GM18499 (cell line): Measurements from ENCODE around the gene MGST2.

Source experiments
- ATAC-seq: cut with Tn5 transposase; IDR thresholded peaks from one replicate; pipeline ENCODE4 v1.9.1; 2021; ENCODE audit warnings: moderate number of reproducible peaks; ENCODE audit not compliant: insufficient read depth, unreplicated experiment

MGST2 gene

GRCh38 chr4:139668658-139669201, 3.1 kb downstream of the MGST2 start:
- ATAC-seq: no peak

GRCh38 chr4:139669335-139669734, 3.7 kb downstream of the MGST2 start:
- ATAC-seq: no peak

GRCh38 chr4:139669890-139670289, 4.3 kb downstream of the MGST2 start:
- ATAC-seq: no peak

GRCh38 chr4:139670775-139671174, 5.2 kb downstream of the MGST2 start:
- ATAC-seq: no peak

- no peak for ATAC-seq
Observed at GRCh38 chr4:139672215-139672614, 6.6 kb downstream of the MGST2 start.

- ATAC-seq: no peak
Observed at GRCh38 chr4:139672732-139673131, 7.1 kb downstream of the MGST2 start.

- peak; percentile 44 for ATAC-seq
Observed at GRCh38 chr4:139674875-139675550, 9.4 kb downstream of the MGST2 start.

GRCh38 chr4:139675651-139676050, 10.0 kb downstream of the MGST2 start:
- no peak for ATAC-seq

- ATAC-seq: no peak
Observed at GRCh38 chr4:139676365-139676764, 10.7 kb downstream of the MGST2 start.

GRCh38 chr4:139676913-139677585, 11.4 kb downstream of the MGST2 start:
- ATAC-seq: no peak

- ATAC-seq: no peak
Observed at GRCh38 chr4:139682309-139682708, 16.7 kb downstream of the MGST2 start.

GRCh38 chr4:139682741-139683151, 17.1 kb downstream of the MGST2 start:
- no peak for ATAC-seq

- ATAC-seq: no peak
Observed at GRCh38 chr4:139684351-139684750, 18.7 kb downstream of the MGST2 start.

GRCh38 chr4:139685180-139685579, 19.6 kb downstream of the MGST2 start:
- no peak for ATAC-seq

GRCh38 chr4:139686130-139686529, 20.5 kb downstream of the MGST2 start:
- ATAC-seq: no peak

GRCh38 chr4:139686988-139687387, 21.4 kb downstream of the MGST2 start:
- no peak for ATAC-seq

GRCh38 chr4:139689093-139689722, 23.6 kb downstream of the MGST2 start:
- ATAC-seq: no peak

GRCh38 chr4:139690419-139690818, 24.8 kb downstream of the MGST2 start:
- ATAC-seq: no peak

- ATAC-seq: no peak
Observed at GRCh38 chr4:139692309-139693012, 26.8 kb downstream of the MGST2 start.

GRCh38 chr4:139694522-139695107, 29.0 kb downstream of the MGST2 start:
- no peak for ATAC-seq
